Kidney epithelial cell (primary cell): ENCODE measurements around the gene CLSTN3. TPM values are rescaled to one million over a fixed set of nuclear protein-coding genes. Genes with fewer than 3 reads are reported as not detected.

ENCODE experiments used
- DNase-seq: peaks from one replicate; pipeline ENCODE4 v3.0.0-alpha.2; 2010; ENCODE audit warnings: low read depth
- H3K27me3 ChIP-seq: 2 replicates; pipeline ENCODE4 v1.6.0; 2011; ENCODE audit warnings: low read length; ENCODE audit not compliant: control insufficient read depth, insufficient read depth
- H3K36me3 ChIP-seq: 2 replicates; pipeline ENCODE4 v1.5.1; 2011; ENCODE audit warnings: low read length; ENCODE audit not compliant: control insufficient read depth, insufficient read depth
- H3K4me3 ChIP-seq: 2 replicates; pipeline ENCODE4 v1.5.1; 2011; ENCODE audit warnings: low read depth, mild to moderate bottlenecking, control low read depth, low read length
- CTCF ChIP-seq: IDR thresholded peaks from 2 replicates; pipeline ENCODE4 v1.5.1; 2011; ENCODE audit warnings: mild to moderate bottlenecking, moderate library complexity, low read length, control low read depth, inconsistent platforms; ENCODE audit not compliant: insufficient read depth, poor library complexity, severe bottlenecking
- total RNA-seq: library from RNA; depleted of rRNA; stranded (reverse); fragments of >200 nt; gene quantifications from 2 replicates; pipeline ENCODE4 v1.2.3, GENCODE V29; 2015

The CLSTN3 gene
- total RNA-seq, 1 donor from 2014 or later, result 61.3 TPM

- H3K36me3 ChIP-seq, result no peaks in the 10 kb centered on the region
These were observed 16.7 kb upstream of the CLSTN3 start for GRCh38 chr12:7113389-7113871.

GRCh38 chr12:7114008-7114407 is 16.2 kb upstream of the CLSTN3 start:
- Histone ChIP-seq H3K36me3 (no peaks in the 10 kb centered on the region), H3K4me3 (no peak overlapping the region), H3K27me3 (no peaks in the 10 kb centered on the region)
- no peak for DNase-seq
- no peak for TF ChIP-seq CTCF

More at GRCh38 chr12:7113389-7113871, 16.7 kb upstream of the CLSTN3 start:
- no peak for DNase-seq
- Histone ChIP-seq H3K27me3 (no peaks in the 10 kb centered on the region), H3K4me3 (no peak overlapping the region)
- TF ChIP-seq CTCF, result peak; percentile 83

- DNase-seq, result no peak
- Histone ChIP-seq H3K36me3 (no peaks in the 10 kb centered on the region), H3K4me3 (no peak overlapping the region), H3K27me3 (no peaks in the 10 kb centered on the region)
- no peak for TF ChIP-seq CTCF
These were observed 15.3 kb upstream of the CLSTN3 start for GRCh38 chr12:7114851-7115250.

- TF ChIP-seq CTCF, result no peak
- H3K36me3 ChIP-seq, result no peaks in the 10 kb centered on the region
- no peaks in the 10 kb centered on the region for H3K27me3 ChIP-seq
- DNase-seq, result no peak
- no peak overlapping the region for H3K4me3 ChIP-seq
These were observed 14.0 kb upstream of the CLSTN3 start for GRCh38 chr12:7116196-7116595.

- no peaks in the 10 kb centered on the region for H3K27me3 ChIP-seq
- TF ChIP-seq CTCF, result no peak
- no peak overlapping the region for H3K4me3 ChIP-seq
- no peak for DNase-seq
- H3K36me3 ChIP-seq, result no peaks in the 10 kb centered on the region
These were observed 13.3 kb upstream of the CLSTN3 start for GRCh38 chr12:7116916-7117315.

- no peak for TF ChIP-seq CTCF
- Histone ChIP-seq H3K4me3 (no peak overlapping the region), H3K36me3 (no peaks in the 10 kb centered on the region), H3K27me3 (no peaks in the 10 kb centered on the region)
- no peak for DNase-seq
These were observed 12.5 kb upstream of the CLSTN3 start for GRCh38 chr12:7117670-7118069.
